Ishikawa (cell line): ENCODE data around the gene ARRB1.

ENCODE experiments used
- CEBPB ChIP-seq: IDR thresholded peaks from 2 replicates; pipeline ENCODE4 v1.6.1; 2012
- CREB1 ChIP-seq: IDR thresholded peaks from 2 replicates; pipeline ENCODE4 v1.6.1; 2012; ENCODE audit warnings: low read depth
- EGR1 ChIP-seq: IDR thresholded peaks from 2 replicates; pipeline ENCODE4 v1.6.1; 2012
- EP300 ChIP-seq: IDR thresholded peaks from 2 replicates; pipeline ENCODE4 v1.6.1; 2012; ENCODE audit warnings: borderline replicate concordance
- FOXM1 ChIP-seq: IDR thresholded peaks from 2 replicates; pipeline ENCODE4 v1.6.1; 2012; ENCODE audit warnings: low read depth, borderline replicate concordance
- NFIC ChIP-seq: IDR thresholded peaks from 2 replicates; pipeline ENCODE4 v1.6.1; 2012
- RAD21 ChIP-seq: IDR thresholded peaks from 2 replicates; pipeline ENCODE4 v1.6.1; 2012; ENCODE audit warnings: low read depth
- TAF1 ChIP-seq: IDR thresholded peaks from 2 replicates; pipeline ENCODE4 v1.6.1; 2012; ENCODE audit warnings: low read depth, mild to moderate bottlenecking
- TCF12 ChIP-seq: IDR thresholded peaks from 2 replicates; pipeline ENCODE4 v1.6.1; 2012; ENCODE audit warnings: low read depth
- TEAD4 ChIP-seq: IDR thresholded peaks from 2 replicates; pipeline ENCODE4 v1.6.1; 2012
- YY1 ChIP-seq: IDR thresholded peaks from 2 replicates; pipeline ENCODE4 v1.6.1; 2012; ENCODE audit warnings: low read depth
- ZBTB7A ChIP-seq: IDR thresholded peaks from 2 replicates; pipeline ENCODE4 v1.6.1; 2012; ENCODE audit warnings: low read depth
- TF ChIP-seq, protein P1 (sequence below): IDR thresholded peaks from 2 replicates; pipeline ENCODE4 v1.6.1; 2012
- TF ChIP-seq, protein P2 (sequence below): IDR thresholded peaks from 2 replicates; pipeline ENCODE4 v1.6.1; 2012
- TF ChIP-seq, protein P3 (sequence below): IDR thresholded peaks from 2 replicates; pipeline ENCODE4 v1.6.1; 2012; ENCODE audit warnings: low read depth, mild to moderate bottlenecking

ARRB1 gene

DNA sequence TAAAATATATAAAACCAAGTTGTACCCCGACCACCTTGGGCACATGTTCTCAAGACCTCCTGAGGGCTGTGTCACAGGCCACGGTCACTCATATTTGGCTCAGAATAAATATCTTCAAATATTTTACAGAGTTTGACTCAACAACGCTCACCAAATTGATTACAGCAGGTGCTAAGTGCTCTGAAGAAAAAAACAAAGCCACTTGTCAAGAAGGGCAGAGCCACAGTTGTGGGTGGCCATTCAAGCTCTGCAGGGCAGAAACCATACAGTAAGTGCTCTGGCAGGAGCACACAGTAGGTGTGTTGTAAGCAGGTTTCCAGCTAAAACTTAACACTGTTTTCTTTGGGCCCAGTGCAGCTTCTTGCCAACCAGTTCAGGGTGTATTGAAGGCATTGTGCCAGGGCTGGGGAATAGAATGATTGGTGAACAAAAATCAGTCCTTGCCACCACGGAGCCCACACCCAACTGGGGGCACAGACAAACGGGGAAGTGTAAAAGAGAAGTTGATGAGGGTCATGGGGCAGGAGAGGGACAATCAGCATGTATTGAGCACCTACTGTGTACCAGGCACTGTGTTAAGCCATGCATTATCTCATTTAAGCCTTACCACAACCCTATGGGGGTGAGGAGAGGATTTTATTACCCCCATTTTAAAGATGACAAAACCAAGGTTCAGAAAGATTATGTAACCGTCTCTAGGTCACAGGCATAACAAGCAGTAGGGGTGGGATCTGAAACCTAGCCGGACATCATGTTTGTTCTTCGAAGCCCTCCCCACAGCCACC is 18.2 kb downstream of the ARRB1 start:
- no peak for TF ChIP-seq TCF12
- TF ChIP-seq EGR1: no peak
- TF ChIP-seq, protein P1, sequence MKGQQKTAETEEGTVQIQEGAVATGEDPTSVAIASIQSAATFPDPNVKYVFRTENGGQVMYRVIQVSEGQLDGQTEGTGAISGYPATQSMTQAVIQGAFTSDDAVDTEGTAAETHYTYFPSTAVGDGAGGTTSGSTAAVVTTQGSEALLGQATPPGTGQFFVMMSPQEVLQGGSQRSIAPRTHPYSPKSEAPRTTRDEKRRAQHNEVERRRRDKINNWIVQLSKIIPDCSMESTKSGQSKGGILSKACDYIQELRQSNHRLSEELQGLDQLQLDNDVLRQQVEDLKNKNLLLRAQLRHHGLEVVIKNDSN: no peak
- TF ChIP-seq CREB1: no peak
- TF ChIP-seq RAD21: no peak
- TF ChIP-seq, protein P2, sequence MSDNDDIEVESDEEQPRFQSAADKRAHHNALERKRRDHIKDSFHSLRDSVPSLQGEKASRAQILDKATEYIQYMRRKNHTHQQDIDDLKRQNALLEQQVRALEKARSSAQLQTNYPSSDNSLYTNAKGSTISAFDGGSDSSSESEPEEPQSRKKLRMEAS: no peak
- TF ChIP-seq, protein P3, sequence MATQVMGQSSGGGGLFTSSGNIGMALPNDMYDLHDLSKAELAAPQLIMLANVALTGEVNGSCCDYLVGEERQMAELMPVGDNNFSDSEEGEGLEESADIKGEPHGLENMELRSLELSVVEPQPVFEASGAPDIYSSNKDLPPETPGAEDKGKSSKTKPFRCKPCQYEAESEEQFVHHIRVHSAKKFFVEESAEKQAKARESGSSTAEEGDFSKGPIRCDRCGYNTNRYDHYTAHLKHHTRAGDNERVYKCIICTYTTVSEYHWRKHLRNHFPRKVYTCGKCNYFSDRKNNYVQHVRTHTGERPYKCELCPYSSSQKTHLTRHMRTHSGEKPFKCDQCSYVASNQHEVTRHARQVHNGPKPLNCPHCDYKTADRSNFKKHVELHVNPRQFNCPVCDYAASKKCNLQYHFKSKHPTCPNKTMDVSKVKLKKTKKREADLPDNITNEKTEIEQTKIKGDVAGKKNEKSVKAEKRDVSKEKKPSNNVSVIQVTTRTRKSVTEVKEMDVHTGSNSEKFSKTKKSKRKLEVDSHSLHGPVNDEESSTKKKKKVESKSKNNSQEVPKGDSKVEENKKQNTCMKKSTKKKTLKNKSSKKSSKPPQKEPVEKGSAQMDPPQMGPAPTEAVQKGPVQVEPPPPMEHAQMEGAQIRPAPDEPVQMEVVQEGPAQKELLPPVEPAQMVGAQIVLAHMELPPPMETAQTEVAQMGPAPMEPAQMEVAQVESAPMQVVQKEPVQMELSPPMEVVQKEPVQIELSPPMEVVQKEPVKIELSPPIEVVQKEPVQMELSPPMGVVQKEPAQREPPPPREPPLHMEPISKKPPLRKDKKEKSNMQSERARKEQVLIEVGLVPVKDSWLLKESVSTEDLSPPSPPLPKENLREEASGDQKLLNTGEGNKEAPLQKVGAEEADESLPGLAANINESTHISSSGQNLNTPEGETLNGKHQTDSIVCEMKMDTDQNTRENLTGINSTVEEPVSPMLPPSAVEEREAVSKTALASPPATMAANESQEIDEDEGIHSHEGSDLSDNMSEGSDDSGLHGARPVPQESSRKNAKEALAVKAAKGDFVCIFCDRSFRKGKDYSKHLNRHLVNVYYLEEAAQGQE: no peak
- no peak for TF ChIP-seq YY1
- no peak for TF ChIP-seq TEAD4
- no peak for TF ChIP-seq CEBPB
- TF ChIP-seq EP300: no peak
- no peak for TF ChIP-seq TAF1
- TF ChIP-seq FOXM1: no peak

DNA sequence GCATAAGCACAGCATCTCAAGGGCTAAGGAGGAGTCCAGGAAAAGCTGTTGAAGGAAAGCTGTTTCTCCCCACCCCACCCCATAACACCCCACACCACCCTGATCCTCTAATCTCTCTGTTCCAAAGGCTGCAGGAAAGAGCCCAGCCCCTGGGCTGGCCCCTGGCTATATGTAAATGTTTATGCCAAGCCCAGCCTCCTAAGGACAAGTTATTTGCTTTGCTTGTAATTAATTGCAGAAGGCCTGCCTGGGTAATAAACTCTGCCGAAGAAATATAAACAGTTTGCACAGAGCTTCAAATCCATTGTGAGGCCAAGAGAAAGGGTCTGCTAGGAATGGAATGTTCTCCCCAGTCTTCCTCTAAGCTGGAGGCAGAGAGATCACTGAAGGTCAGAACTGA is 21.2 kb downstream of the ARRB1 start:
- TF ChIP-seq RAD21 (no peak), CREB1 (no peak), YY1 (no peak), TAF1 (no peak), CEBPB (no peak), EP300 (no peak), EGR1 (no peak), TCF12 (no peak), FOXM1 (no peak), TEAD4 (no peak), ZBTB7A (no peak), NFIC (no peak)
- TF ChIP-seq, protein P2: no peak
- TF ChIP-seq, protein P1: no peak
- TF ChIP-seq, protein P3: no peak

DNA sequence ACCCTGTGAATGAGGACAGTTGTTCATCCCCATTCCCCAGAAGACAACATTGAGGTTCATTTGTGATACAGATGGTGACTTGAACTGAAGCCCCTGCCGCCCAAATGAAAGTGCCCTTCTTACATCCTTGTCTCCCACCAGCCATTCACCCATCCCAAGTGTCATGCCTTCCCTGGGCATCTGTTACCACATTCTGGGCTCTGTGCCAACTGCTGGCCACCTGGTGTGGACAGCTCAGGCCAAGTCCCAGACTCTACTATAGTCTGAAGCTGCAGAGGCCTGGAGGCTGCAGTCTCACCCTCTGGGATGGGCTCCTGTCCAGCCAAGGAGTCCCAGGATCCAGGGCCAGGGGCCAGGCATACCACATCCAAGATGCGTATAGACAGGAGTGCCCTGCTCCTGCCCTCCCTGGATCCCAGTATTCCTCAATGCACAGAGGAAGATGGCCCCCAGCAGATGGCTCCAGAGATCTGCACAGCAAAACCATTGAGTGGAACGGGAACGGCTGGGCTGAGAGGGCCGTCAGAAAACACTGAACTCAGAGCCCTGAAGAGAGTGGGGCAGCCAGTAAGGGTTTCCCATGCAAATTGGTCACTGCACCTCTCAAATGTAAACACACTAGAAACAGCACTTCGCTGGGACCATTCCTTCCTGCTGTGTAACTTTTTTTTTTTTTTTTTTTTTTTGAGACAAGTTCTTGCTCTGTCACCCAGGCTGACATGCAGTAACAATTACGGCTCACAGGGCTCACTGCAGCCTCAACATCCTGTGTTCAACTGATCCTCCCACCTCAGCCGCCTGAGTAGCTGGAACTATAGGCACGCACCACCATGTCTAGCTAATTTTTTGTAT is 22.8 kb downstream of the ARRB1 start:
- TF ChIP-seq EP300 (0 out of 2 replicates have a peak, but pooled peaks have one; percentile 10), TCF12 (peak; percentile 61), RAD21 (peak; percentile 90), YY1 (0 out of 2 replicates have a peak, but pooled peaks have one; percentile 24), EGR1 (no peak), CEBPB (no peak), CREB1 (no peak), ZBTB7A (peak; percentile 40; the same call in 1 of the 2 replicates), TAF1 (no peak), FOXM1 (peak; percentile 78; the same call in 1 of the 2 replicates), NFIC (peak; percentile 92), TEAD4 (no peak)
- TF ChIP-seq, protein P2: 0 out of 2 replicates have a peak, but pooled peaks have one; percentile 59
- TF ChIP-seq, protein P1: no peak
- TF ChIP-seq, protein P3: no peak
